ENCODE data around the gene NXN. TPM values are rescaled to one million over a fixed set of nuclear protein-coding genes. Genes with fewer than 3 reads are reported as not detected.
"Not testable (repeated sequence)": the region's sequence is repeated elsewhere in the genome, so short reads cannot be mapped to it uniquely, and the experiment has no call there.

Gene NXN
- total RNA-seq, 3 donors from 2014 or later, result 0.18 to 0.49 (median 0.18) TPM

- Mint-ChIP-seq H3K4me3 (no peak overlapping the region), H3K4me1 (ENCODE audit: low read depth) (no peaks in the 10 kb centered on the region), H3K36me3 (ENCODE audit: insufficient read depth) (no peaks in the 10 kb centered on the region), H3K9me3 (no peaks in the 10 kb centered on the region), H3K27me3 (ENCODE audit: low read depth) (peaks cover 10% of the 10 kb centered on the region)
- DNase-seq (no peak), ATAC-seq (no peak)
Measured at GRCh38 chr17:811051-811784, 168.4 kb downstream of the NXN start.

- no peaks in the 10 kb centered on the region for H3K36me3 Mint-ChIP-seq (ENCODE audit: insufficient read depth)
- peaks cover 10% of the 10 kb centered on the region for H3K27me3 Mint-ChIP-seq (ENCODE audit: low read depth)
- no peak for DNase-seq
- H3K4me1 Mint-ChIP-seq (ENCODE audit: low read depth), result no peaks in the 10 kb centered on the region
- ATAC-seq, result no peak
- no peak overlapping the region for H3K4me3 Mint-ChIP-seq
- no peaks in the 10 kb centered on the region for H3K9me3 Mint-ChIP-seq
Measured at GRCh38 chr17:807523-808294, 171.9 kb downstream of the NXN start.

GRCh38 chr17:806781-807522, 172.6 kb downstream of the NXN start:
- ATAC-seq (no peak), DNase-seq (no peak)
- H3K36me3 Mint-ChIP-seq (ENCODE audit: insufficient read depth), result no peaks in the 10 kb centered on the region
- no peak overlapping the region for H3K4me3 Mint-ChIP-seq
- H3K9me3 Mint-ChIP-seq, result no peaks in the 10 kb centered on the region
- no peaks in the 10 kb centered on the region for H3K4me1 Mint-ChIP-seq (ENCODE audit: low read depth)
- peaks cover 6% of the 10 kb centered on the region for H3K27me3 Mint-ChIP-seq (ENCODE audit: low read depth)

- ATAC-seq (no peak), DNase-seq (no peak)
- H3K27me3 Mint-ChIP-seq (ENCODE audit: low read depth), result peaks cover 6% of the 10 kb centered on the region
- no peaks in the 10 kb centered on the region for H3K4me1 Mint-ChIP-seq (ENCODE audit: low read depth)
- no peaks in the 10 kb centered on the region for H3K36me3 Mint-ChIP-seq (ENCODE audit: insufficient read depth)
- H3K9me3 Mint-ChIP-seq, result no peaks in the 10 kb centered on the region
- no peak overlapping the region for H3K4me3 Mint-ChIP-seq
Measured at GRCh38 chr17:806346-806745, 173.2 kb downstream of the NXN start.

- not testable (repeated sequence) for H3K9me3 Mint-ChIP-seq; H3K27me3 Mint-ChIP-seq (ENCODE audit: low read depth); H3K36me3 Mint-ChIP-seq (ENCODE audit: insufficient read depth); H3K4me1 Mint-ChIP-seq (ENCODE audit: low read depth); ATAC-seq; H3K4me3 Mint-ChIP-seq; DNase-seq
Measured at GRCh38 chr17:805886-806285, 173.7 kb downstream of the NXN start.

- DNase-seq (no peak), ATAC-seq (no peak)
- H3K4me1 Mint-ChIP-seq (ENCODE audit: low read depth), result no peaks in the 10 kb centered on the region
- H3K4me3 Mint-ChIP-seq, result no peak overlapping the region
- no peaks in the 10 kb centered on the region for H3K36me3 Mint-ChIP-seq (ENCODE audit: insufficient read depth)
- H3K27me3 Mint-ChIP-seq (ENCODE audit: low read depth), result peaks cover 6% of the 10 kb centered on the region
- no peaks in the 10 kb centered on the region for H3K9me3 Mint-ChIP-seq
Measured at GRCh38 chr17:804541-805435, 174.8 kb downstream of the NXN start.

- Mint-ChIP-seq H3K9me3 (no peaks in the 10 kb centered on the region), H3K36me3 (ENCODE audit: insufficient read depth) (no peaks in the 10 kb centered on the region), H3K27me3 (ENCODE audit: low read depth) (peaks cover 5% of the 10 kb centered on the region), H3K4me1 (ENCODE audit: low read depth) (no peaks in the 10 kb centered on the region), H3K4me3 (no peak overlapping the region)
- ATAC-seq (no peak), DNase-seq (no peak)
Measured at GRCh38 chr17:802901-803881, 176.4 kb downstream of the NXN start.

GRCh38 chr17:802481-802880, 177.1 kb downstream of the NXN start:
- no peak for ATAC-seq

GRCh38 chr17:801660-802059, 177.9 kb downstream of the NXN start:
- ATAC-seq (no peak), DNase-seq (no peak)
- peaks cover 2% of the 10 kb centered on the region for H3K27me3 Mint-ChIP-seq (ENCODE audit: low read depth)
- no peaks in the 10 kb centered on the region for H3K36me3 Mint-ChIP-seq (ENCODE audit: insufficient read depth)
- no peaks in the 10 kb centered on the region for H3K4me1 Mint-ChIP-seq (ENCODE audit: low read depth)
- no peak overlapping the region for H3K4me3 Mint-ChIP-seq
- no peaks in the 10 kb centered on the region for H3K9me3 Mint-ChIP-seq

More at GRCh38 chr17:802481-802880, 177.1 kb downstream of the NXN start:
- Mint-ChIP-seq H3K9me3 (no peaks in the 10 kb centered on the region), H3K4me3 (no peak overlapping the region), H3K36me3 (ENCODE audit: insufficient read depth) (no peaks in the 10 kb centered on the region), H3K4me1 (ENCODE audit: low read depth) (no peaks in the 10 kb centered on the region), H3K27me3 (ENCODE audit: low read depth) (peaks cover 2% of the 10 kb centered on the region)
- no peak for DNase-seq

GRCh38 chr17:800446-801242, 178.9 kb downstream of the NXN start:
- ATAC-seq (no peak), DNase-seq (no peak)

GRCh38 chr17:799261-799660, 180.3 kb downstream of the NXN start:
- H3K4me1 Mint-ChIP-seq (ENCODE audit: low read depth), result peaks cover 5% of the 10 kb centered on the region
- no peaks in the 10 kb centered on the region for H3K9me3 Mint-ChIP-seq
- no peak for ATAC-seq

More at GRCh38 chr17:800446-801242, 178.9 kb downstream of the NXN start:
- Mint-ChIP-seq H3K4me1 (ENCODE audit: low read depth) (no peaks in the 10 kb centered on the region), H3K9me3 (no peaks in the 10 kb centered on the region), H3K4me3 (no peak overlapping the region), H3K27me3 (ENCODE audit: low read depth) (peaks cover 2% of the 10 kb centered on the region), H3K36me3 (ENCODE audit: insufficient read depth) (no peaks in the 10 kb centered on the region)

GRCh38 chr17:798246-798645, 181.3 kb downstream of the NXN start:
- H3K4me1 Mint-ChIP-seq (ENCODE audit: low read depth), result peaks cover 5% of the 10 kb centered on the region
- no peaks in the 10 kb centered on the region for H3K27me3 Mint-ChIP-seq (ENCODE audit: low read depth)
- no peak overlapping the region for H3K4me3 Mint-ChIP-seq
- DNase-seq (no peak), ATAC-seq (no peak)
- no peaks in the 10 kb centered on the region for H3K36me3 Mint-ChIP-seq (ENCODE audit: insufficient read depth)
- H3K9me3 Mint-ChIP-seq, result no peaks in the 10 kb centered on the region

More at GRCh38 chr17:799261-799660, 180.3 kb downstream of the NXN start:
- no peak for DNase-seq
- no peak overlapping the region for H3K4me3 Mint-ChIP-seq
- peaks cover 2% of the 10 kb centered on the region for H3K27me3 Mint-ChIP-seq (ENCODE audit: low read depth)
- no peaks in the 10 kb centered on the region for H3K36me3 Mint-ChIP-seq (ENCODE audit: insufficient read depth)

Measured in activated T-cell treated with anti-CD3 and anti-CD28 coated beads, Interleukin-2, amount 50 U/mL, for 4 hours (primary cell).